Glomerular visceral epithelial cell (primary cell): ENCODE data around the gene TK1.
"Not testable (repeated sequence)": the region's sequence is repeated elsewhere in the genome, so short reads cannot be mapped to it uniquely, and the experiment has no call there.

Experiments used
- DNase-seq: peaks from one replicate; pipeline ENCODE4 v3.0.0-alpha.2; 2016; ENCODE audit errors: extremely low spot score

TK1 gene

GRCh38 chr17:78148286-78149016 lies 38.4 kb downstream of the TK1 start:
- DNase-seq = no peak

DNA sequence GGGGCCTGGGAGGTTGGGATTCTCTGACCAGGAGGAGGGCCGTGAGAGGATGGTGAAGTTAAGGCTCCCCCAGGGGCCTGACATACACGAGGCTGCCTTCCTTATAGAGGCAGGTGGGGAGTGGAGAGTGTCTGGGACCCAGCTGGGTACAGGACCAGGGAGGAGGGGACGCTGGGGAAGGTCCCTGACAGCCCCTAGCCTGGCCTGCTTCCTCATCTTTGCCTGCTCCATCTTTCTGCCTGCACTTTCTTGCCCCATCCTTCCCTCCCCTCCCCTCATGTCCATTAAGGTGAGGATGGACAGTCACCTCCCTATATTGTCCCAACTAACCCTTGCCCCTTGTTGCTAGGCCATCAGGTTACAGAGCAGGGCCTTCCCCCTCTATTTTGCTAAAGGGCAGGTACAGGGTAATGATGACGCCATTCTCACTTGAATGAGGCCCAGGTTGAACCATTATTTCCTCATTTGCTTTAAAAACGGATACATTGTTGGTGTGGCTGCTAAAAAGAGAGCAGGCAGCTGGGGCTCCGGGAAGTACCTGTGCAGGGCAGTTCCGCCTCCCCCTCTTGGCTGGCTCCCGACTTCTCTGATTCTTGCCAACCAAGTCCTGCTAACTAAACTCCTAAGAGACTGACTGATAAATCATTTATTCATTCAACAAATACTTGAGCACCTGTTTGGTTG lies 39.4 kb downstream of the TK1 start:
- no peak for DNase-seq

DNA sequence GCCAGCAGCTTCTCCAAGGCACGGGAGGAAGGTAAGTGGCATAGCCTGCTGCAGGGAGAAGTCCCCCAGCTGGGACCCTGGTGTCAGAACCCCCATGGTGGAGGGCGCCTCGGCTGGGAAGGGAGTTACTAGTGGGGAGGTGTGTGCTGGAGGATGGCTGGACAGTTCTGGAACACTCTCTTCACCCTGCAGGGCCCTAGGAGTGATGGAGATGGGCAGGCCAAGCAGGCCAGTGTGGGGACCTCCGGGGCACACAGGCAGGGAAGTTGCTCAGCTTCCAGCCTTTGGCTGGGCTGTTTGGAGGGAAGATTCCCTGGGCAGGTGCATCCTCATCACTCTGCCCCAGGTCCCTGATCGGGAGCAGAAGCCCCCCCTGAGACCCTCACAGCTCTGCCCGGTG lies 40.0 kb downstream of the TK1 start:
- DNase-seq = no peak

DNA sequence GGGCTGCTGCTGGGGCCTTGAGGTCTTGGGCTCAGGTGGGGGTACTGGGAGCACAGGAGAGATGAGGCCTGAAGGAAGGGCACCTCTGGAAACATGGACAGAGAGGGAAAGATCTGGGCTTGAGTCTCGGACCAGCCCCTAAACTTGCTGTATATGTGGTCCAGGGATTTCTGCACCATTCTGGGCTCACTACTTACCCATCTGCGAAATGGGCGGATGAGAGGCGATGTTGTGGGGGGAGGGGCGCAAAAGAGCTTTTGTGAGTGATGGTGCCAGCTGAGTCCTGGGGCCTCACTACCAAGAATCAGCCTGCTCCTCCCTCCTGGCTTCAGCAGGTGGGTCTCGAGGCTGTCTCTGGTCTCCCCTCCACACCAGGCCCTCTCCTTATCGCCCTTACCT lies 40.4 kb downstream of the TK1 start:
- no peak for DNase-seq

DNA sequence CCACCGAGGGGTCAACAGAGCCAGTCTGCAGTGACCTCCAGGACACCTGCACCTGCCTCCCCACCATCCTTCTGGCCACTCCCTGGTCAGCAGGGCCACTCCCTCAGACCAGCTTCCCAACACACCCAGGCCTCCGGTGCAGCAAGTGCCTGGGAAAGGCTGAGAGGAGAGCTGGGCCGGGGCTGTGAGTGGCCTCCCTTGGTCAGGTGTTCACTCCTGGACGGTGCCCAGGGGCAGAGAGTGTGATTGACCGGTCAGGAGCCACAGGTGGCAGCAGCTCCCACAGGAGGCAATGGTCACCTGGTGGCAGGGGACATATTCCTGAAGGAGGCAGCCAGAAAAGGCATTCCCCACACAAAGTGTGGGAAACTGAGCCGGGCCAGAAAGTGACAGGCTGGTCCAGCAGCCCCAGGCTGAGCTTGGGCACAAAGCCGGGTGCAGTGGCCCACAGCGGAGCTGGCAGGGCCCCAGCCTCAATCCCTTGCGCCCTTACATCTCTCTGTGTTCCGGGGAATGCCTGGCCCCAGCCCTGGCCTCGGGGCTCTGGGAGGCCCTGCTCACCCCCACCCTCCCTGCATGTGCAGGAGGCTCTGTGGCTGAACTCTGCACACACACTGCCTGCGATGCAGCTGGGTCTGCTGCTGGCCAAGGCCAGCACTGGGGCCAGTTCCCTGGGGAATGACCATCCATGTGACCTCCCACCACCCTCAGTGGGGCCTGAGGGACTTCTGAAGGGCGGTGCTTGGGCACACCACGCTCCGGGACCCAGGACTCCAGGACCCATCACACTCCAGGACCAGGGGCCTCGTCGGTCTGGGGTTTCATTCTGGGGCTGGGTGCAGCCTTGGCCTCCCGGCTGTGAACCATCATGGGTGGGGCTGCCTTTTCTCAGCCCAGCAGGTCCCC lies 41.9 kb downstream of the TK1 start:
- no peak for DNase-seq

- DNase-seq = peak; percentile 70
Measured at GRCh38 chr17:78144147-78144719, 42.6 kb downstream of the TK1 start.

- no peak for DNase-seq
Measured at GRCh38 chr17:78143214-78144146, 43.4 kb downstream of the TK1 start.

DNA sequence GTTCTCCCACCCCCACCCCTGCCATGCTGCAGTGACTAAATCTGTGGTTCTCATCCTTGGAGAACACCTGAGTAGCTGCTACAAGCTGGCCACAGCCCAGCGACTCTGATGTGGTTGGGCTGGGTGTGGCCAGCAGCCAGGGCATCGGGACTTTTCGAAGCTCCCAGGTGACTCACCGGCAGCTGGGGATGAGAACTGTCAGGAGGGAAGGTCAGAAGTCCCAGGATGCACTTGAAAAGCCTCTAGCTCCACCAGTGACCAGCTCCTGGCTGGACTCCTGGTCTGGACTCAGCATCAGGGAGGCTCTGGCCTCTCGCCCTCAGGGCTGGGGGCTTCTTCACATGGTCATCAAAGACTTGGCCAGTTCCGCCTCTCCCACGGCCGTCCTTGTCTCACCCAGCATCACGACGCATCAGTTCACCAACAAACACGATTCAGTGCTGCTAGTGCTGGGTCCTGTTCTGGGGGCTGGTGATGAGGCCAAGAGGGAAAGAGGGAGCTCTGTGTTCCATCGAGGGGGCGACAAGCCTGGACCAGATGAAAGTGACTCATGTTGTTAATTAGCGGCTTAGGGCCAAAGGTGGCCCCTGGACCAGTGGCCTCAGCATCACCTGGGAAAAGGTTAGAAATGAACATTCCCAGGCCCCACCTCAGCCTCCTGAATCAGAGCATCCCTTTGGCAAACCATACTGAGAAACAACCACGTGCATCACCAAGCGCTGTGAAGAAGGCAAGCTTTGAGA lies 44.6 kb downstream of the TK1 start:
- peak; percentile 93 for DNase-seq

GRCh38 chr17:78141437-78142118 lies 45.3 kb downstream of the TK1 start:
- DNase-seq = no peak

DNA sequence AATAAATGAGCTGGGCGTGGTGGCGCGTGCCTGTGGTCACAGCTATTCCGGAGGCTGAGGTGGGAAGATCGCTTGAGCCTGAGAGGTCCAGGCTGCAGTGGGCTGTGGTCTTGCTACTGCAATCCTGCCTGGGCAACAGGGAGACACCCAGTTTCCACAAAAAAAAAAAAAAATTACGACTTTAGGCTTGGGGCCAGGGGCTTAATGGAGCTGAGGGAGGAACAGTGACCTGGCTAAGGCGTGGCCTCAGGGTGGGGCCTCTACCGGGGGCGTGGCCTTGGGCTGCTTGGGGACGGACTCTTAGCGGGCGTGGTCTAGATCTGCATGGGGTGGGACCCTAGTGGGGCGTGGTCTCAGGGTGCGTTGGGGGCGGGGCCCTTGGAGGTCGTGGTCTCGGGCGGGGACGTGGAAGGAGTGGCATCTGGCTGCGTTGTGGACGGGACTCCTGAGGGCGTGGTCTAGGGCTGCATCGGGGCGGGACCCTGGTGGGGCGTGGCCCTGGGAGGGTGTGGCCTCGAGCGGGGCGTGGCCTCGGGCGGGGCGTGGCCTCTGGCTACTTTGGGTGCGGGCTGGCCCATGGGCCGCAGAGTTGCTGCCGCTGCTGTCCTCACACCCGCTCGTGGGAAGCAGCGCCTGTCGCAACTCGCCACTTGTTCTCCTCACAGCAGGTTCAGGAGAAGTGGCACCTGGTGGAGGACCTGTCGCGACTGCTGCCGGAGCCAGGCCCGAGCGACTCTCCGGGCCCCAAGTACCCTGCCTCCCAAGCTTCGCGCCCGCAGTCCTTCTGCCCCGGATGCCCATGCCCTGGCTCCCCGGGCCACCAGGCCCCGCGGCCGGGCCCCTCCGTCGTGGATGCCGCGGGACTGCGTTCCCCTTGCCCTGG lies 46.4 kb downstream of the TK1 start:
- DNase-seq = peak; percentile 83

GRCh38 chr17:78139861-78140168 lies 47.0 kb downstream of the TK1 start:
- not testable (repeated sequence) for DNase-seq

DNA sequence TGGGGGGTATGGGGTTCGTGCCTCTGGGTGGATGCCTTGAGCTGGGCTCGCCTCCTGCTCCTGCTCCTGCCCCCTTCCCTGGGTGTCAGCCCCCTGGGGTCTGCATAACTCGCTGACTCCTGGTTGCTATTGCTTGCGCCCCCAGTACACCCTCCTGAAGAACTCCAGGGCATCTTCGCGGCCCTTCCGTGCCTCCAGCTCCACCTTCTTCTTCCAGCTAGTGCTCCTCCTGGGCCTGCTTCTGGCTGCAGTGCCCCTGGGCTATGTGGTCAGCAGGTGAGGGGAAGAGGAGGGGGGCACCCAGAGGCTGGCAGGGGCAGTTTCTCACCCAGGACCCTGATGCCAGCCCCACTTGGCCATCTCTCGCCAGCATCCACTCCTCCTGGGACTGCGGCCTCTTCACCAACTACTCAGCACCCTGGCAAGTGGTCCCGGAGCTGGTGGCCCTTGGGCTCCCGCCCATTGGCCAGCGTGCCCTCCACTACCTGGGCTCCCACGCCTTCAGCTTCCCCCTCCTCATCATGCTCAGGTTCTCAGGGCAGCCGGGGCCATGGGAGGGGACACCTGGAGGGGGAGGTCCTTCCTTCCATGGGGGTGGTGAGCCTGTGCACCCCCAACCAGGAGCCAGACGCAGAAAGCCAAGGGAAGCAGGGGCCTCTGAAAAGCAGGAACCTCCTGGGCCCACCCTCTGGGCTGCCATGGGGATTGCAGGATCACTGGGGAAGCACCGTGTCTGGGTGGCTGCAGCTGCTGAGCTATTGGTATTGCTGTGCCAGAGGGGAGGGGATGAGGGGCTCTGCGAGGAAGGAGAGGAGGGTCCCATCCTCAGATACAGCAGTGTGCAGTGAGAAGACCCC lies 48.4 kb downstream of the TK1 start:
- DNase-seq = no peak

DNA sequence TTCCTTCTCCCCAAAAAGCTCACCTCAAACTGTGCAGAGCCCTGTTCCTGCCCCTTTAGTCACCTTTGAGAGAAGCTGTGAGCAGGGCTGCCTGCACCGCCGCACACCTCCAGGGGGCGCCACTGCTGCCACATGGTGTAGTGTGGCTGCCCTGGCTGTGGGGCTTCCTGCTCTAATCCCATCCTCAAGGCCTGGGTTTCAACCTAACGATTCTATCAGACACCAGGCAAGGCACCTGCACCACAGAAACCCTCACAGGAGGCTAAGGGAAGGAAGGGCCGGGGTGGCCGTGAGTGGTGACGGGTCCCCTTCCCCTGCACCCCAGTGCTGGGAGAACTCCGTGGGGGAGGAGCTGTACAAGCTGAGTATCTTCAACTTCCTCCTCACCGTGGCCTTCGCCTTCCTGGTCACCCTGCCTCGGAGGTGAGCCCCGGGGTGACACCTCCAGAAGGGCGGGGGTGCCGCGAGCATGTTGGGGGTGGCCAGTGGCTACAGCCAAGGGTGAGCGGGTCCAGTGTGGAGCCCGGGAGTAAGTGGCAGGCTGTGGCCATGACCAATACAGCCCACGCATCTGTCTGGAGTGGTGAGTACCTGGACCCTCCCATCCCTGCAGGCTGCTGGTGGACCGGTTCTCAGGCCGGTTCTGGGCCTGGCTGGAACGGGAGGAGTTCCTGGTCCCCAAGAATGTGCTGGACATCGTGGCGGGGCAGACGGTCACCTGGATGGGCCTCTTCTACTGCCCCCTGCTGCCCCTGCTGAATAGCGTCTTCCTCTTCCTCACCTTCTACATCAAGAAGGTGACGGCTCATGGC lies 49.3 kb downstream of the TK1 start:
- DNase-seq = no peak

- no peak for DNase-seq
Measured at GRCh38 chr17:78135858-78136500, 50.9 kb downstream of the TK1 start.

GRCh38 chr17:78134899-78135385 lies 51.9 kb downstream of the TK1 start:
- DNase-seq = no peak
